HCT116 (cell line): ENCODE measurements around the gene STPG1.

Experiments used
- CTCF ChIP-seq, 3 experiments: fragments of 200-600 bp in 1 of 3; sonication (generic) in 1 of 3; IDR thresholded peaks in 2 of 3; conservative IDR thresholded peaks in 1 of 3; 2 replicates each; pipeline ENCODE4 v1.5.1; 2012 to 2017; ENCODE audit warnings: low read depth in 2 of 3, low read length in 2 of 3, antibody characterized with exemption in 1 of 3, borderline replicate concordance in 1 of 3, control low read depth in 1 of 3, mild to moderate bottlenecking in 1 of 3, mixed read lengths in 1 of 3, mixed run types in 1 of 3, moderate library complexity in 1 of 3; ENCODE audit not compliant: insufficient read depth in 1 of 3
- EGR1 ChIP-seq: IDR thresholded peaks from 2 replicates; pipeline ENCODE4 v1.6.1; 2012; ENCODE audit warnings: low read depth
- EZH2 ChIP-seq: fragments of 200-600 bp; sonication (generic); IDR thresholded peaks from 2 replicates; pipeline ENCODE4 v1.6.1; 2017; ENCODE audit warnings: antibody characterized with exemption, mixed run types
- MAX ChIP-seq: IDR thresholded peaks from 2 replicates; pipeline ENCODE4 v1.6.1; 2012
- POLR2A ChIP-seq: IDR thresholded peaks from 2 replicates; pipeline ENCODE4 v1.7.0; 2011; ENCODE audit warnings: borderline replicate concordance; ENCODE audit not compliant: insufficient read depth, insufficient read length; ENCODE audit errors: extremely low read depth
- RAD21 ChIP-seq: IDR thresholded peaks from 2 replicates; pipeline ENCODE4 v1.6.1; 2012; ENCODE audit warnings: low read depth, mild to moderate bottlenecking
- SIN3A ChIP-seq: IDR thresholded peaks from 2 replicates; pipeline ENCODE4 v1.6.1; 2012; ENCODE audit warnings: low read depth
- SRF ChIP-seq: IDR thresholded peaks from 2 replicates; pipeline ENCODE4 v1.6.1; 2012; ENCODE audit warnings: low read depth
- YY1 ChIP-seq: IDR thresholded peaks from 2 replicates; pipeline ENCODE4 v1.6.1; 2011; ENCODE audit warnings: low read length, low read depth, moderate library complexity, mild to moderate bottlenecking; ENCODE audit not compliant: insufficient replicate concordance; ENCODE audit errors: extremely low read depth
- TF ChIP-seq, protein P1 (sequence below): IDR thresholded peaks from 2 replicates; pipeline ENCODE4 v1.6.1; 2012; ENCODE audit warnings: low read depth

DNA sequence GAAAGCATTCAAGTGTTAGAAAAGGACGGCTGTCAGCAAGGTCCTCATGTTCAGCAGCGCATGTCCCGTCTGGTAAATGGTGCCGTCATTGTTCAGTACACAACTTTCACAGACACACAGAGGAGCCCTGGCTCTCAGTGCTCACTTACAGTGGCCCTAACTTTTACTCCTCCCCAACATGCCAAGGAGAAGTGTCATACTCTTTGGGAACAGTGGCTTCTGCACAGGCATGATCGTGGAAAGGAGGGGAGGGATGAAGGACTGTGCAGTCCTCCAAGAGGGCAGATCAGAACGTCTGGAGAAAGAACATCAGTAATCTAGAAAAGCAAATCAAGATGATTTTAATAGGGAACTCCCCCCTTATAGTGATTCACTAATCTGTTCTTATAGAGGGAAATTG lies 98.2 kb downstream of the STPG1 start:
- no peak for TF ChIP-seq EGR1
- no peak for TF ChIP-seq CTCF (IDR thresholded peaks at IDR 0.05 in 2 of 3, conservative IDR thresholded peaks at IDR 0.05 in 1 of 3; ENCODE audit: borderline replicate concordance in 1 of 3, insufficient read depth in 1 of 3, low read depth in 2 of 3, low read length in 2 of 3)
- TF ChIP-seq EZH2 = no peak
- no peak for TF ChIP-seq MAX
- TF ChIP-seq RAD21 = no peak
- TF ChIP-seq SIN3A = no peak
- TF ChIP-seq POLR2A = no peak
- TF ChIP-seq, protein P1, sequence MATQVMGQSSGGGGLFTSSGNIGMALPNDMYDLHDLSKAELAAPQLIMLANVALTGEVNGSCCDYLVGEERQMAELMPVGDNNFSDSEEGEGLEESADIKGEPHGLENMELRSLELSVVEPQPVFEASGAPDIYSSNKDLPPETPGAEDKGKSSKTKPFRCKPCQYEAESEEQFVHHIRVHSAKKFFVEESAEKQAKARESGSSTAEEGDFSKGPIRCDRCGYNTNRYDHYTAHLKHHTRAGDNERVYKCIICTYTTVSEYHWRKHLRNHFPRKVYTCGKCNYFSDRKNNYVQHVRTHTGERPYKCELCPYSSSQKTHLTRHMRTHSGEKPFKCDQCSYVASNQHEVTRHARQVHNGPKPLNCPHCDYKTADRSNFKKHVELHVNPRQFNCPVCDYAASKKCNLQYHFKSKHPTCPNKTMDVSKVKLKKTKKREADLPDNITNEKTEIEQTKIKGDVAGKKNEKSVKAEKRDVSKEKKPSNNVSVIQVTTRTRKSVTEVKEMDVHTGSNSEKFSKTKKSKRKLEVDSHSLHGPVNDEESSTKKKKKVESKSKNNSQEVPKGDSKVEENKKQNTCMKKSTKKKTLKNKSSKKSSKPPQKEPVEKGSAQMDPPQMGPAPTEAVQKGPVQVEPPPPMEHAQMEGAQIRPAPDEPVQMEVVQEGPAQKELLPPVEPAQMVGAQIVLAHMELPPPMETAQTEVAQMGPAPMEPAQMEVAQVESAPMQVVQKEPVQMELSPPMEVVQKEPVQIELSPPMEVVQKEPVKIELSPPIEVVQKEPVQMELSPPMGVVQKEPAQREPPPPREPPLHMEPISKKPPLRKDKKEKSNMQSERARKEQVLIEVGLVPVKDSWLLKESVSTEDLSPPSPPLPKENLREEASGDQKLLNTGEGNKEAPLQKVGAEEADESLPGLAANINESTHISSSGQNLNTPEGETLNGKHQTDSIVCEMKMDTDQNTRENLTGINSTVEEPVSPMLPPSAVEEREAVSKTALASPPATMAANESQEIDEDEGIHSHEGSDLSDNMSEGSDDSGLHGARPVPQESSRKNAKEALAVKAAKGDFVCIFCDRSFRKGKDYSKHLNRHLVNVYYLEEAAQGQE = no peak
- TF ChIP-seq YY1 = no peak
- TF ChIP-seq SRF = no peak
